IPS DF 19.7 (cell line): ENCODE data around the gene YPEL2.

ENCODE experiments used
- DNase-seq: peaks from one replicate; pipeline ENCODE4 v3.0.0-alpha.2; 2013; ENCODE audit warnings: low read depth, low spot score

Gene YPEL2

DNA sequence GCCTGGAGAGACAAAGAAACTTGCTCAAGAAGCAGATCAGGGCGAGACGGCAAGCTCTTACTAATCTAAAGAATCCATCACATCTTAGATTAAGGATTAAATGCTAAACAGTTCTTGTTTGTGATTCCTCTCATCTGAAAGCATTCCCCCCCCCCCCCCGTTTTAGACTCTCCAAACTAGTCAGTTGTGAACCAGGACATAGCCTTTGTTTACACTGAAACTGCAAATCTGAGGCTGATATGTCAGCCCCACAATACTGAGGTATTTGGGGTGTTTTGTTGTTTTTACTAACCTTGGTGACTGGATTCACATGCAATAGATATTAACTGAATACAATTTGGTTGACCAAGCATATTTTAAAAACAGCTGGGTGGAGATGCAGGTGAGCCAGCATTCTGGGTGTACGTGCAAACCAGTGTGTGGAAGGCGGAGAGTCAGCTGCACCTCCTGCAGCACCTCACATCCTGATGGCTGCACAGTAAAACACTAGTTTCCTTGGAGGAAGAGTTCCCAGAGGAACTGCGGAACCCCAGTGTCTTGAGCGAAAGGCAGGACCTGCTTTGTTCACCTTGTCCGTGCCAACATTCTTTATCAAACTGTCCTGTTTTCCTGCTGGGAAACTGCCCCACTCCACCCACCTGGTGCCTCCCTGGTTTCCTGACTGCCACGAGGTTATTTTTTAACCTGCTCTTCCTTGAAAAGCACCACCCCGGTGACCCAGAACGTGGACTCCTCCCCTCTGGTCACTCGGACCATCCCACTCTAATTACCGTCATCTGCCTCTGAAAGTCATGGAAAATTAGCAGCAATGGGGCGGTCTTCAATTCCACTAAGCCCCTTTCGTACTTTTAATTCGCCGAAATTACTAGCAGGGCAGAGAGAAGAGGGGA, 1.2 kb upstream of the YPEL2 start:
- no peak for DNase-seq

- DNase-seq: no peak
These were observed 684 bp downstream of the YPEL2 start for GRCh38 chr17:59331929-59332748.

GRCh38 chr17:59332749-59333377, 1.4 kb downstream of the YPEL2 start:
- DNase-seq: no peak

- DNase-seq: no peak
These were observed 2.4 kb downstream of the YPEL2 start for GRCh38 chr17:59333836-59334235.

DNA sequence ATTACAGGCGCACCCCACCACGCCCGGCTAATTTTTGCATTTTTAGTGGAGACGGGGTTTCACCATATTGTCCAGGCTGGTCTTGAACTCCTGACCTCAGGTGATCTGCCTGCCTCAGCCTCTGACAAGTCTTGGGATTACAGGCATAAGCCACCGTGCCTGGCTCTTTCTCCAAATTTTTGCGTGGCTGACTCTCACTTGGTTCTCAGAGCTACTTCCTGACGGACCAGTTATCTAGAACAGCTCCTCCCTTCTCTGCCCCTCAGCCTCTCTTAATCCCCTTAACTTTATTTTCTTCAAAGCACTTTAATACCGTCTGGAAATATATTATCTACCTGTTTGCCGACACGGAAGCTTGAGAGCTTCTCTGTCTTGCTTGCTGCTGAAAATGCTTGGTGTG, 4.2 kb downstream of the YPEL2 start:
- no peak for DNase-seq

DNA sequence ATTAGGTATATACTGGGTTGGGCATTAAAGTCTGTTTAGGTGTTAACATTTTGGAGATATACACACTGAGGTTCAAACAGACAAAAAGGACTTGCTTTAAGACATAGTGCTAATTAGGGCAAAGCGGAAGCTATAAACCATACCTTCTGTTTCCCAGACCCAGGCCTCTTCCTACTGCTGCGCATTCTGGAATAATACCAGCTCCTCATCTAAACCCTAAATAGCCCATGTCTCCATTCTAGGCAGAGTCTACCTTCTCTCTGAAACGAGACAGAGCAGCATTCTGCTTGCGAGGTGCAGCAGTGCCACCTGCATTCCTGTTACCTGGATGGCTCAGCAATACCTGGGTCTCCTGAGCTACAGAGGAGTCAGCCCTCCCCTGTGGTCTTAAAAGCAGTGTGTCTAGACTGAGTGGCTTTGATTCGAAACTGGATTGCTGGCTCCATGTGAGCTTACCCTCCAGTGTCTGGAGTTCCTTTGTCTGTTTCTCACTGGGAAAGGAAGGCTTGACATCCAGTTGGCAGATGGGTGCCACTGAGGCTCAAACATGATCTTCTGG, 6.4 kb downstream of the YPEL2 start:
- DNase-seq: no peak

DNA sequence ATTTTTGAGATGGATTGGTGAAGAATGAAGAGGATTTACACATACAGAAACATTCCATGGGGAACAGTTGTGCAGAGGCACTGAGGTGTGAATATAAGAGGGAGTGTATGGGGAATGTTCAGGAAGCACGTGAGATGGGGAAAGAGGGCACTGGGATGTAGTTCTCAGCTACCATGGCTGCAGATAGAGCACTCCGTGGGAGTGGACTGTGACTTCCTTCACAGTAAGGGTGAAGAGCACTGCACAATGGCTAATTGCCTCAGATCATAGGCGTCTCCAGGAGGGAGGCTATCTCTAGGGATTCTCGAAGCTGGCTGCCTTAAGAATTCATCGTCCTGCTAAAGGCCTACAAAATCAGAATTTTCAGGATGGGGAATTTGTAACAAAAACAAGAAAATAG, 7.0 kb downstream of the YPEL2 start:
- DNase-seq: no peak

- DNase-seq: no peak
These were observed 10.5 kb downstream of the YPEL2 start for GRCh38 chr17:59341922-59342321.

DNA sequence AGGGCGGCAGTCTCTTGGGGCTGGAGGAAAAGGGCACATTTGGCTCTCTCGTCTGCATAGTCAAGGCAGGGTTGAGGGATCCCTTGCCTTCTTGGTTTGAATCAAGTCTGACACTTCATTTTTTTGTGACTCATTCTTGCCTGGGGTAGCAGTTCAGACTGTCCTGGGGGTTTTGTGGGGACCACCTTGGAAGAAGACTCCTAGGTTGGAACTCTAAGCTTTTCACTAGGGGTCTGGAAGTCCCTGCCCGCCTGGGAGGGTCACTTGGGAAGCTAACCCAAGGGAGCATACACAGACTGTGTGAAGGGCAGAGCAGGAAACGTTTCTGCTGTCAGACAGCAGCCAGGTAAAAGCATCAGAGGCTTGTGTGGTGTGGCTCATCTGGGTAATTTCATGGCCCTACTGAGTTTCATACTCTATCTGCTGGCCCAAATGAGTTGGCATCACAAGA, 11.3 kb downstream of the YPEL2 start:
- no peak for DNase-seq

DNA sequence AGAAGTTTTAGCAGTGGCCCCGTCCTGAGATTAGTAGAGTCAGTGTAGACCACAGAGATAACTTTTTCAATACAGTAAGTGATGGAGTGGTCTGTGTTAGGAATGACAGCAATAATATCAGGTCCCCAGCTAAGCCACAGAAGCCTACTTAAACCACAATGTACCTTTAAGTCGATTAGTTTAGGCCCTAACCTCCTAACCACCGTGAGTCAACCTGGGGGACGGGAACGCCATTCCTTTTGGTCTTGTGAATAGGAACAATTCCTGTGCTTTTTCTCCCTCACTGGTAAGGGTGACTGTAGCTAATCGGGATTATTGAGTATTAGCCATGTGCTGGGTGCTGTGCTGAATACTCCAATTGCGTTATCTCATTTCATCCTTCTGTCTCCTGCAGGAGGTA, 14.0 kb downstream of the YPEL2 start:
- DNase-seq: no peak

- DNase-seq: no peak
These were observed 14.9 kb downstream of the YPEL2 start for GRCh38 chr17:59346341-59346740.

DNA sequence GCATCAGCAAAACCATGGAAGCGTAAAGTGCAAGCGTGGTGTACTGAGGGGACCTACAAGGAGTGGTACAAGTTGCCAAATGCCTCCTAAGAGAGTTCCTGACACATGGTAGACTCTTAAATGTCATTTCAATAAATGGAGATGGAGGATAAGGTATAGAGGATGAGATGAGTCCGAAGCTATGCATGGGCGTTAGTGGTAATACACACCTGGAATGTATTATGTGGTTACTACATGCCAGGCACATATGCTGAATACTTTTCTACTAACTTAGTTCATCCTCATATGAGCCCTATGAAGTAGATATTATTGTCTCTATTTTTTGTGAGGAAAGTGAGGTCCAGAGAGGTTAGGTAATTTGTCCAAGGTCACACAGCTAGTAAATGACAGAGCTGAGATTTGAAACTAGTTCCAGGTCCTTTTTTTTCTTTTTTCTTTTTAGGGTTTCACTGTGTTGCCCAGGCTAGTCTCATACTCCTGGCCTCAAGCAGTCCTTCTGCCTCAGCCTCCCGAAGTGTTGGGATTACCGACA, 15.5 kb downstream of the YPEL2 start:
- DNase-seq: no peak

GRCh38 chr17:59347975-59348391, 16.5 kb downstream of the YPEL2 start:
- no peak for DNase-seq

- DNase-seq: no peak
These were observed 17.7 kb downstream of the YPEL2 start for GRCh38 chr17:59349178-59349577.

GRCh38 chr17:59353106-59353854, 21.8 kb downstream of the YPEL2 start:
- no peak for DNase-seq

- DNase-seq: no peak
These were observed 22.7 kb downstream of the YPEL2 start for GRCh38 chr17:59353936-59354755.

- DNase-seq: no peak
These were observed 23.7 kb downstream of the YPEL2 start for GRCh38 chr17:59355030-59355701.

- DNase-seq: no peak
These were observed 24.4 kb downstream of the YPEL2 start for GRCh38 chr17:59355702-59356325.
